ENCODE measurements around the gene CCDC51.

GRCh38 chr3:48405971-48406370, 33.9 kb downstream of the CCDC51 start:
- TF ChIP-seq PATZ1 (CRISPR knock-in tag; IDR thresholded peaks at IDR 0.05; ENCODE audit: borderline replicate concordance) (no peak), ZFP30 (CRISPR knock-in tag; IDR thresholded peaks at IDR 0.05) (no peak), ZFP3 (CRISPR knock-in tag; IDR thresholded peaks at IDR 0.05) (no peak), POU6F1 (CRISPR knock-in tag; IDR thresholded peaks at IDR 0.05; ENCODE audit: borderline replicate concordance, low read depth) (no peak), ZNF565 (CRISPR knock-in tag; conservative IDR thresholded peaks at IDR 0.05; ENCODE audit: low read depth) (no peak), ZC3H10 (CRISPR knock-in tag; IDR thresholded peaks at IDR 0.05) (no peak), GLIS3 (CRISPR knock-in tag; IDR thresholded peaks at IDR 0.05) (no peak), TCF4 (CRISPR knock-in tag; IDR thresholded peaks at IDR 0.05; ENCODE audit: borderline replicate concordance) (no peak), ARNTL (CRISPR knock-in tag; IDR thresholded peaks at IDR 0.05; ENCODE audit: borderline replicate concordance, low read depth) (no peak), RARB (CRISPR knock-in tag; IDR thresholded peaks at IDR 0.05) (no peak)
- TF ChIP-seq, protein P1, sequence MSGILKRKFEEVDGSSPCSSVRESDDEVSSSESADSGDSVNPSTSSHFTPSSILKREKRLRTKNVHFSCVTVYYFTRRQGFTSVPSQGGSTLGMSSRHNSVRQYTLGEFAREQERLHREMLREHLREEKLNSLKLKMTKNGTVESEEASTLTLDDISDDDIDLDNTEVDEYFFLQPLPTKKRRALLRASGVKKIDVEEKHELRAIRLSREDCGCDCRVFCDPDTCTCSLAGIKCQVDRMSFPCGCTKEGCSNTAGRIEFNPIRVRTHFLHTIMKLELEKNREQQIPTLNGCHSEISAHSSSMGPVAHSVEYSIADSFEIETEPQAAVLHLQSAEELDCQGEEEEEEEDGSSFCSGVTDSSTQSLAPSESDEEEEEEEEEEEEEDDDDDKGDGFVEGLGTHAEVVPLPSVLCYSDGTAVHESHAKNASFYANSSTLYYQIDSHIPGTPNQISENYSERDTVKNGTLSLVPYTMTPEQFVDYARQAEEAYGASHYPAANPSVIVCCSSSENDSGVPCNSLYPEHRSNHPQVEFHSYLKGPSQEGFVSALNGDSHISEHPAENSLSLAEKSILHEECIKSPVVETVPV (CRISPR knock-in tag; IDR thresholded peaks at IDR 0.05) = no peak
- TF ChIP-seq, protein P2, sequence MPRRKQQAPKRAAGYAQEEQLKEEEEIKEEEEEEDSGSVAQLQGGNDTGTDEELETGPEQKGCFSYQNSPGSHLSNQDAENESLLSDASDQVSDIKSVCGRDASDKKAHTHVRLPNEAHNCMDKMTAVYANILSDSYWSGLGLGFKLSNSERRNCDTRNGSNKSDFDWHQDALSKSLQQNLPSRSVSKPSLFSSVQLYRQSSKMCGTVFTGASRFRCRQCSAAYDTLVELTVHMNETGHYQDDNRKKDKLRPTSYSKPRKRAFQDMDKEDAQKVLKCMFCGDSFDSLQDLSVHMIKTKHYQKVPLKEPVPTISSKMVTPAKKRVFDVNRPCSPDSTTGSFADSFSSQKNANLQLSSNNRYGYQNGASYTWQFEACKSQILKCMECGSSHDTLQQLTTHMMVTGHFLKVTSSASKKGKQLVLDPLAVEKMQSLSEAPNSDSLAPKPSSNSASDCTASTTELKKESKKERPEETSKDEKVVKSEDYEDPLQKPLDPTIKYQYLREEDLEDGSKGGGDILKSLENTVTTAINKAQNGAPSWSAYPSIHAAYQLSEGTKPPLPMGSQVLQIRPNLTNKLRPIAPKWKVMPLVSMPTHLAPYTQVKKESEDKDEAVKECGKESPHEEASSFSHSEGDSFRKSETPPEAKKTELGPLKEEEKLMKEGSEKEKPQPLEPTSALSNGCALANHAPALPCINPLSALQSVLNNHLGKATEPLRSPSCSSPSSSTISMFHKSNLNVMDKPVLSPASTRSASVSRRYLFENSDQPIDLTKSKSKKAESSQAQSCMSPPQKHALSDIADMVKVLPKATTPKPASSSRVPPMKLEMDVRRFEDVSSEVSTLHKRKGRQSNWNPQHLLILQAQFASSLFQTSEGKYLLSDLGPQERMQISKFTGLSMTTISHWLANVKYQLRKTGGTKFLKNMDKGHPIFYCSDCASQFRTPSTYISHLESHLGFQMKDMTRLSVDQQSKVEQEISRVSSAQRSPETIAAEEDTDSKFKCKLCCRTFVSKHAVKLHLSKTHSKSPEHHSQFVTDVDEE (CRISPR knock-in tag; IDR thresholded peaks at IDR 0.05) = no peak

Data from SK-N-SH treated with all-trans-retinoic acid at 6 μM for 48 hours (cell line).